Frontal cortex (tissue), 4 donors: ENCODE results near the gene ANKRD34A. TPM values are rescaled to one million over a fixed set of nuclear protein-coding genes. Genes with fewer than 3 reads are reported as not detected.

Experiments used
- DNase-seq, 2 donors: peaks; one replicate each; pipeline ENCODE4 v3.0.0; 2012; ENCODE audit warnings: low spot score in 2 of 2
- FAIRE-seq: peaks from 2 replicates; lab custom pipeline; 2012; peaks lifted over from hg19 to GRCh38; lab: Jason Lieb, UNC
- total RNA-seq: library from RNA; depleted of rRNA; stranded (reverse); fragments of >200 nt; gene quantifications from one replicate; pipeline ENCODE4 v1.2.3, GENCODE V29; 2014
- donor health status: control.
- donor health status: control.
- donor health status: control.

Gene ANKRD34A
- total RNA-seq, 1 donor from 2014 or later: 1.6 TPM

DNA sequence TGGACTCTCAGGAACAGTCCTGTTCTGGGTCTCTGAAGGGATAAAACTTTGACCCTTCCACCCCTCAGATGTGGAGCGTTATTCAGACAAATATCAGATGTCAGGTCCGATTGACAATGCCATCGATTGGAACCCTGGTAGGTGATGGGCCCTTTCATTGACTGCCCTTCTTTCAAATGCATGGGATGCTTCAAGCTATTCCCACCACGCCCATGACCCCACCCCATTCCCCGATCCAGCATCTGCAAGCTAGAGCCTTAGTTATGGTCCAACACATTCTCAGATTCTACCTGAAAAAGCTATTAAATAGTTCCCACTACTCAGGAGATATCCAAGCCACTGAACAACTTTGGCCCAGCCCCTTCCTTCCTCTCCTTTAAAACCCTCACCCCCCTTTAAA lies 12.6 kb upstream of the ANKRD34A start:
- DNase-seq (no peak), FAIRE-seq (no peak)

DNA sequence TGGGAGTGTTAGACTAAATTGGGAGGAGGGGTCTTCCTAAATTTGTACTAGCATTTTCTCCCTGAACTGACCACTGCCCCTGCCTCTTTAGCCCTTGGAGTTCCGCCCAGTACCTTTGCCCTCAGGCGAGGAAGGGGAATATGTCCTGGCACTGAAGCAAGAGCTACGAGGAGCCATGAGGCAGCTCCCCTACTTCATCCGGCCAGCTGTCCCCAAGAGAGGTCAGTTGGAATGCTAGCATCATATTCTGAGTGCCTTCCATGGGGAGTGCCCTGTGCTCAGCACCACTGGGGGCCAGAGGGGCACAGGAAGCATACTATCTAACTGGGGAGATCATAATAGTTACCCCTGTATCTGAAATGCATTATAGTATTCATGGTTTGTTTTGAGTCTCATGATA lies 10.8 kb upstream of the ANKRD34A start:
- no peak for FAIRE-seq
- DNase-seq: no peak

GRCh38 chr1:145974721-145975120 lies 10.3 kb upstream of the ANKRD34A start:
- no peak for DNase-seq
- no peak for FAIRE-seq

DNA sequence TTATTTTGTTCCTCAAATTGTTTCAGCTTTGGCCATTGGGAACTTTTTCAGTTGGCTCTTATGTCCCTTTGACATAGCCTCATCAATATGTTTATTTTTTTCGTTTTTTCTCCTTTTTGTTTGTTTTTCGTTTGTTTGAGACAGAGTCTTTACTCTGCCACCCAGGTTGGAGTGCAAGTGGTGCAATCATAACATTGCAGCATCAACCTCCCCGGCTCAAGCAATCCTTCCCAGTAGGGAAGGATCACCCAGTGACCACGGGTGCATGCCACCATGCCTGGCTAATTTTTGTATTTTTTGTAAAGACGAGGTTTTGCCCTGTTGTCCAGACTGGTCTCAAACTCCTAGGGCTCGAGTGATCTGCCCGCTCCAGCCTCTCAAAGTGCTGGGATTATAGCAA lies 8.2 kb upstream of the ANKRD34A start:
- DNase-seq (no peak), FAIRE-seq (no peak)

GRCh38 chr1:145967288-145967687 lies 2.9 kb upstream of the ANKRD34A start:
- no peak for FAIRE-seq
- DNase-seq: no peak

- DNase-seq: no peak
- no peak for FAIRE-seq
Observed at GRCh38 chr1:145965119-145965744, 857 bp upstream of the ANKRD34A start.

DNA sequence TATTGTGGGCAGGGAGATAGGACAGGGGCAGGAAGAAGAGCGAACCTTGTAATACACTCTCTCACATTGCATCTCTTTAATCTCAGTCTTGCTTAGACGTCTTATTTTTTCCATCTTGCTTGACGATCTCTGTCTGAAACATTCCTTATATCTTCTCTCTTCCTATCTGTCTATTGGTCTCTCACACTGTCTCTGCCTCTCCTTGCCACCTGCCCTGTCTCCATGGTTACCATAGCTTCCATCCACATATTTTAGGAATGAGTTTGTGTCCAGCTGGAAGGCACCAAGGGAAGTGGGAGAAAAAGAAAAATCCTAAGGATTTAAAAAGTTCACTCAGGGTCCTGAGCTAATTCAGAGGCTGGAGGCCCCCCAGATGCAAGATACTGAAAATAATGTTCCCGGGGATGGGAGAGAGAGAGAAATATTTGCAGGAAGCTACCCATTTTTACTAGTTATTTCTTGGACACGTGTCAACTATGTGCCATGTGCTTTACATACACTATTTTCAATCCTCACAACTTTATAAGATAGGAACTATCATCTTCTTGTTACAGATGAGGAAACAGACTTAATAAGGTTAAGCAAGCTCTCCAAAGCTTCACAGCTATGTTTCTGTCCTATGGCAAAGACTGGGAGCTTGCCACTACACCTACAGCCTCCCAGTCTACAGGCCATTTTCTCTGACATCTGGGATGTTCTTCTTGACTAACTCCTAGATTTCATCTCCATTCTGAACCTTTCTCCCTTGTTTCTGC lies 933 bp downstream of the ANKRD34A start:
- no peak for FAIRE-seq
- DNase-seq: no peak

DNA sequence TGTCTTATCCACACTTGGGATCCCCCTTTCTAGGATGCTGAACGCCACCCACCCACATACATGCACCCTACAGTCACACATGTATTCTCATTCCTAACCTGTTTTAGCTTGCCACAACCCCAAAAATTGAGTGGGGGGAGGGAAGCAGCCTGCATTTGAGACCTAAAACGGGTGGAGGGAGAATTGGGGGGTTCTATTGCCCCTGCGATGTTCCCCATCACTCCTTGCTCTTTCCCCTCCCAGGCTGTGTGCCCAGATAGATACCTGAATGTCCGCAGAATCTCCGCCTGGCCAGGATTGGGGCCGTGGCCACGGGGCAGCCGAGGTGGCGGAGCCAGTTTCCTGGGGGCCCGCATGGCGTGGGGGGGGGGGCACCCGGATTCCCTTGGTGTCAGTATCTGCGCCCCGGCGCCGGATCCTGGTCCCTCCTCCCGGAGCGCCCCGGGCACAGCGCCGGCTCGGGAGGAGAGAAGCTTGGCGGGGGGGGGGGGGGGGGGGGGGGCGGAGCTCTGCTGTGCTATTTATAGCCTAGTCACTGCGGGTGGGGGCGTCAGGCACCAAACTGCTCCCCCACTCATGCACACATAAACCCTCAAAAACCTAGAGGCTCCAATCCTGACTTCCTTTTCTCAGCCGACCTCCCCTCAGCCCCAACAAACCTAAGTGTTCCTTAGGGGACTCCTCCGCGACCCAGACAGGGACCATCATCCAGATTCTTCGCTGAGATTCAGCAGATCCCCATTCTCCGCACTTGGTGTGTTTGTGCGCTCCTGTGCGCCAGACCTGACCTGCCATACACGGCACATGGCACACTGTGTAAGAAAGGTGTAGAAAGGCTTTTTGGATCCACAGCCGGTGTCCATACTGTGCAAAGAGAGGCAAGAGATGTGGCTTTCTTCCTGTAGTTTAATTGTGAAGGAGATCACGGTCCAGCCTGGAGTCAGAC lies 1.9 kb downstream of the ANKRD34A start:
- no peak for FAIRE-seq
- peak; percentile 79 to 81 for DNase-seq

GRCh38 chr1:145961425-145962156 lies 2.8 kb downstream of the ANKRD34A start:
- no peak for FAIRE-seq

DNA sequence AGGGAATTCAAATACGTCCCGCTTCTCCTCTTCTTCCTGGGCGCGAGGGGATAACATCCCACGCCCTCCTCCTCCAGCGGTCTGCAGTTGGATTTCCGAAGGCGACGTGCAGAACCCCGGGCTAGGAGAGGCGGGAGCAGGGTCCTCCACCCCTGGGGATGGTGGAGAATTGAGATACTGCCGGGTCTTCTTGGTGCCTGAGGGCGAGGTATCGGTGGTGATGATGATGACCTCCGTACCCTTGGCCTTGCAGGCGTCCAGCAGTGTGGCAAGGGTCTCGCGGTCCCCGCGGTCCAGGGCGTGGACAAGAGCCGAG lies 3.3 kb downstream of the ANKRD34A start:
- no peak for FAIRE-seq
- no peak for DNase-seq

More at GRCh38 chr1:145961425-145962156, 2.8 kb downstream of the ANKRD34A start:
- peak in 1 of 2 donors; percentile 53 for DNase-seq

GRCh38 chr1:145960468-145961108 lies 3.8 kb downstream of the ANKRD34A start:
- FAIRE-seq (no peak), DNase-seq (peak; percentile 60 to 66)

DNA sequence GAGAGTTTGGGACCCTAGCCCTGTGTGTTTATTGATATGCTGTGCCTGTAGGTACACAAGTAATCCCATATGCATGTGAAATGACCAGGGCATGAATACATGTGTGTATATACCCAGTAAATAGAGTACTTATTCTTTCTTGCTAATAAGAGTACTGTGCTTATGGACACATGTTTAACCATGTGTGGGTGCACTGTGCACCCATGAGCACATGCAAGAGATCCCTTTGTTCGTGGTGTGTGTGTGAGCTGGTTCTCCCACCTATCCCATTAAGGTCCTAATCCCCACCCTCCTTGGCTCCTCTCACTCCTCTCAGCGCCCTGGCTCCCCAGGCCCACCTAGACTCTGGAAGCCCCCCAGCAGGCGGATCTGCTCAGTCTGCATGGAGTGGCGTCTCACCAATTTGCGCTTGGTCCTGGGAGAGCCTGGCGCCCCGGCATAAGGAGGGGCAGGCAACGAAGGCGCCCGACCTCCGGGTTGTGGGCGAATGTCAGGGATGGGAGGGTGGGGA lies 4.4 kb downstream of the ANKRD34A start:
- FAIRE-seq (no peak), DNase-seq (no peak)

DNA sequence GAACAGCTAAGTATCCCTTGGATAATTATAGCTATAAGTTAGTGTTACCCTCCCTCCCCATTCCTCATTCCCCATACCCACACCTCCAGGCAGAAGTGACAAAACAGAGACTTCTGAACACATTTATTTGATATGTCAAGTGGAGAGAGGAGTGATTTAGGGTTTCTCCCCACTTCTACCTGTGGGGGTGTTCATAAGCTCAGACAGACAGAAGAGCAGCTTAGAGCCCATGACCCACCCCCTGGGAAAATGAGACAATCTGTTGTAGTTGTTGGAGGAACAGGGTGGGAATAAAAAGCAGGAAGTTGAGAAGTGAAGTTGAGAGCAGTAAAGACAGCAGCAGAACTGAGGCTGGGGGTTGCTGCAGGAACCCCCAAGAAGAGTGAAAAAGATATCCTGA lies 5.0 kb downstream of the ANKRD34A start:
- DNase-seq (no peak), FAIRE-seq (no peak)

DNA sequence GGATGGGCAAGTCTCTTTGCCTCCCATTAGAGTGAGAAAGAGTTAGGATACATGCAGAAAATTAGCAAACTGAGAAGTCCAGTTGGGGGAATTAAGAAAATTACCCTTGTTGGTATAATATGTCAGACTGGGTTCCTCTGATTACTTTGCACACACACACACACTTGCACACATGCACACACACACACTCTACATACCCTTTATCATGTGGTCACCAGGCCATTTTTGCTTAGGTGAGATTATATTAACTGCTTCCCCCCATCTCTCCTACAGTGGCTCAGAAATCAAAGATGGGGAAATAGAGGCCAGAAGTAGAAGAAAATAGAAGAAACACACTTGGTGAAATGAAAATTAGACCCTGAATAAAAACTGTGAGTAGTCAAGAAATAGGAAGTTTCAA lies 5.6 kb downstream of the ANKRD34A start:
- no peak for FAIRE-seq
- DNase-seq: no peak

DNA sequence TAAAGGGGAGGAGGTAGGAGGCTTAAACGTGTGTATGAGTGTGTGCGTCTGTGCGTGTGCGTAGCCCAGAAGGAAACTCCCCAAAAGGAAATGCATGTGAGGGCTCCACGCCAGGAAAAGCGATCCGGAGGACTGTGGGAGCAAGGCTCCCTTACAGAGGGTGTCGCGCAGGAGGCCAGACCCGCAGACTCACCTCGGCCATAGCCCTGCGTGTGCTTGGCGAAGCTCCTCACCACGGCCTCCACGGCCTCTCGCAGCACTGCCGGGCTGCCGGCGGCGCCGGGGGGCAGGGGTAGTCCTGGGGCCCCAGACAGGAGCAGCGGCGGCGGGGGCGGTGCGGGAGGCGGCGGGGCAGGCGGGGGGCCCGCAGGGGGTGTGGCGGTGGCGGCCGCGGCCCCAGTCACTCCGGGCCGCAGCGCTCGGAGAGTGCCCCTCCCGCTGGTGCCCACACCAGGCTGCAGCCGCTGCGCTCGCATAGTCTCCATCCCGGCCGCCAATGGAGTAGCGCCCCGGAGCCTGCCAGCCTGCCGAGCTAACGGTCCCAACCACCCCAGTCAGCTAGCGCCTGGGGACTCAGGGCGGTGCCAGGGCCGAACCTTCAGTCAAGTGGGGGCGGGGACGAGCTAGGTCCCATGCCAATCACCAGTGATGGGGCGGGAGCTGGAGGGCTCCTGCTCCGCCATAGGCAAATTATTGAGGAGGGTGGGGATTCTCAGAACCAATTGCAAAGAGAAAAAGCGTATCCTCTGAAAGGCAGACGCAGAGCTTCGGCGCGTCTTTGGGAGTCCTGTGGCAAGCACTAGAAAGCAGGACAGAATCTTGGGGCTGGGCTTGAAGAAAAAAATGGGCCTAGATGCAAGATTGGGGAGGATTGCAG lies 6.7 kb downstream of the ANKRD34A start, which contains the start of gene LIX1L:
Gene LIX1L (minus strand): TSS at position 575 of the 877 bp plus-strand sequence. CDS start 90 bp downstream, at position 485.
- DNase-seq: peak; percentile 94
- FAIRE-seq: peak; percentile 31

- no peak for FAIRE-seq
- no peak for DNase-seq
Observed at GRCh38 chr1:145956781-145957442, 7.5 kb downstream of the ANKRD34A start.

DNA sequence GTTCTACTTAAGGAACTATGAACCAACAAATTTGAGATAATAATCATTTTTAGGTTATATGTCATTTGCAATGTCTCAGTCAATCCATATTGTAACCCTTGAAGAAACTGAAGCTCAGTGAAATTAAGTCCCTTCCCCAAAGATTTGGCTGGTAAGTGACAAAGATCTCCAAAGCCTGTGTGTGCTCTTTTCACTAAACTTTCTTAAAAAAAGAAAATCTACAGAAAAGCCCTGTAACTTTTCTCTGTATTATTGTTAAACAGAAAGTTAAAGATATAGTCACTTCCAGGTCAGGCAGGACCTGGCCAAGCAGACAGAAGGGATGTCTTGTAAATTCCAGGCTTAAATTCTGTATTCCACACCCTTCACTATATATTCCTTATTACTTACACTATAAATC lies 8.0 kb downstream of the ANKRD34A start:
- DNase-seq (no peak), FAIRE-seq (no peak)

DNA sequence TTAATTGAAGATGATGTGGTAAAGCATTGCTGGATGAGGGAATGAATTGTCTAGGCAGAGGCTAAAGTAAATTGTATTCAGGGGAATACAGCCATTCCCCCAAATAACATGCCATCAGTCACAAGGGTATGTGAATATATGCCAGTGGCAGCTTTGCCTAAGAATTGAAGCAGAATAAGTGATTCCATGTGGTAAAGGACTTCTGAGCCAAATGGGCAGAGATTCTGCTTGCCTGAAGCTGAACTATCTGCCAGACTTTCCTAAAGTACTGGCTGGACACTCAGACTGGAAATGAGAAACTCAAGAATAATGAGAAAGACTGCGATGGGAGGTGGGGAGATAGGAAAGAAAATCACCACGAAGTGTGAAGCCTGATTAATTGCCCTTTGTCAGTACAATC lies 8.9 kb downstream of the ANKRD34A start:
- no peak for FAIRE-seq
- no peak for DNase-seq
